Astrocyte (in vitro differentiated cells and primary cell): ENCODE data around the gene NUBPL. TPM values are rescaled to one million over a fixed set of nuclear protein-coding genes. Genes with fewer than 3 reads are reported as not detected.

ENCODE experiments used
- DNase-seq: peaks from one replicate; pipeline ENCODE4 v3.0.0-alpha.2; 2010; ENCODE audit warnings: low read depth
- FAIRE-seq: peaks from 2 replicates; lab custom pipeline; 2011; peaks lifted over from hg19 to GRCh38; lab: Jason Lieb, UNC
- H2AFZ ChIP-seq: 2 replicates; pipeline ENCODE4 v1.6.0; 2012; ENCODE audit warnings: low read depth, low read length, inconsistent platforms
- H3K27ac ChIP-seq: 2 replicates; pipeline ENCODE4 v1.5.1; 2011; ENCODE audit warnings: low read depth, low read length, inconsistent platforms
- H3K27me3 ChIP-seq: 2 replicates; pipeline ENCODE4 v1.6.0; 2011; ENCODE audit warnings: low read length, inconsistent platforms; ENCODE audit not compliant: insufficient read depth
- H3K36me3 ChIP-seq: 2 replicates; pipeline ENCODE4 v1.5.1; 2011; ENCODE audit warnings: low read length, inconsistent platforms; ENCODE audit not compliant: insufficient read depth
- H3K4me1 ChIP-seq: 2 replicates; pipeline ENCODE4 v1.5.1; 2011; ENCODE audit warnings: low read length, inconsistent platforms; ENCODE audit not compliant: insufficient read depth
- H3K4me2 ChIP-seq: 2 replicates; pipeline ENCODE4 v1.6.0; 2012; ENCODE audit warnings: low read length, inconsistent platforms
- H3K4me3 ChIP-seq: 2 replicates; pipeline ENCODE4 v1.5.1; 2011; ENCODE audit warnings: low read depth, mild to moderate bottlenecking, low read length, inconsistent platforms; ENCODE audit not compliant: insufficient read depth
- H3K79me2 ChIP-seq: 2 replicates; pipeline ENCODE4 v1.6.0; 2012; ENCODE audit warnings: mild to moderate bottlenecking, low read length, inconsistent platforms; ENCODE audit not compliant: insufficient read depth
- H3K9ac ChIP-seq: 2 replicates; pipeline ENCODE4 v1.6.0; 2012; ENCODE audit warnings: mild to moderate bottlenecking, low read length, inconsistent platforms
- H3K9me3 ChIP-seq: 2 replicates; pipeline ENCODE4 v1.5.1; 2012; ENCODE audit warnings: low read depth, mild to moderate bottlenecking, low read length, inconsistent platforms; ENCODE audit not compliant: insufficient read depth
- H4K20me1 ChIP-seq: 2 replicates; pipeline ENCODE4 v1.6.0; 2012; ENCODE audit warnings: low read length, inconsistent platforms; ENCODE audit not compliant: insufficient read depth
- H3K27ac Mint-ChIP-seq: one replicate; pipeline ENCODE4 v1.8.0; 2021; ENCODE audit warnings: mild to moderate bottlenecking, mixed read lengths; ENCODE audit not compliant: unreplicated experiment
- H3K27me3 Mint-ChIP-seq: one replicate; pipeline ENCODE4 v1.8.0; 2021; ENCODE audit warnings: low read depth, mixed read lengths; ENCODE audit not compliant: unreplicated experiment
- H3K36me3 Mint-ChIP-seq: one replicate; pipeline ENCODE4 v1.8.0; 2021; ENCODE audit warnings: low read depth, mixed read lengths; ENCODE audit not compliant: unreplicated experiment
- H3K4me1 Mint-ChIP-seq: one replicate; pipeline ENCODE4 v1.8.0; 2021; ENCODE audit warnings: low read depth, mixed read lengths; ENCODE audit not compliant: unreplicated experiment
- H3K4me3 Mint-ChIP-seq: one replicate; pipeline ENCODE4 v1.8.0; 2021; ENCODE audit warnings: mild to moderate bottlenecking, moderate library complexity, mixed read lengths; ENCODE audit not compliant: unreplicated experiment
- H3K9me3 Mint-ChIP-seq: one replicate; pipeline ENCODE4 v1.8.0; 2021; ENCODE audit warnings: mild to moderate bottlenecking, mixed read lengths; ENCODE audit not compliant: unreplicated experiment
- CTCF ChIP-seq: IDR thresholded peaks from 2 replicates; pipeline ENCODE4 v1.5.1; 2011; ENCODE audit warnings: low read depth, mild to moderate bottlenecking, inconsistent platforms, low read length, moderate library complexity; ENCODE audit not compliant: insufficient read depth
- EZH2 ChIP-seq: IDR thresholded peaks from 2 replicates; pipeline ENCODE4 v1.6.1; 2012; ENCODE audit warnings: mild to moderate bottlenecking, low read length, inconsistent platforms; ENCODE audit not compliant: insufficient read depth
- total RNA-seq: library from RNA; stranded (reverse); gene quantifications from 2 replicates; pipeline ENCODE4 v1.2.1, GENCODE V29; 2021

Gene NUBPL
- total RNA-seq, 1 donor from 2014 or later = 9.0 TPM

- FAIRE-seq = no peak
- H3K4me1 ChIP-seq = no peaks in the 10 kb centered on the region
- Mint-ChIP-seq H3K36me3 (no peaks in the 10 kb centered on the region), H3K27me3 (no peaks in the 10 kb centered on the region), H3K4me1 (no peaks in the 10 kb centered on the region), H3K27ac (no peak overlapping the region), H3K4me3 (no peak overlapping the region), H3K9me3 (no peaks in the 10 kb centered on the region)
- TF ChIP-seq EZH2 (no peak), CTCF (peak; percentile 25)
- no peaks in the 10 kb centered on the region for H3K79me2 ChIP-seq
- no peaks in the 10 kb centered on the region for H3K27me3 ChIP-seq
- no peak overlapping the region for H3K4me3 ChIP-seq
- no peaks in the 10 kb centered on the region for H3K36me3 ChIP-seq
- H4K20me1 ChIP-seq = no peaks in the 10 kb centered on the region
- no peak overlapping the region for H3K9ac ChIP-seq
- H2AFZ ChIP-seq = no peak overlapping the region
- H3K9me3 ChIP-seq = no peaks in the 10 kb centered on the region
- H3K27ac ChIP-seq = no peak overlapping the region
- H3K4me2 ChIP-seq = no peak overlapping the region
- DNase-seq = no peak
Measured at GRCh38 chr14:31543969-31544799, 17.0 kb upstream of the NUBPL start.

GRCh38 chr14:31544816-31545215 lies 16.4 kb upstream of the NUBPL start:
- H2AFZ ChIP-seq = no peak overlapping the region
- H3K27me3 ChIP-seq = no peaks in the 10 kb centered on the region
- no peak overlapping the region for H3K27ac Mint-ChIP-seq

GRCh38 chr14:31545328-31545727 lies 15.9 kb upstream of the NUBPL start:
- Mint-ChIP-seq H3K27me3 (peaks cover 2% of the 10 kb centered on the region), H3K9me3 (no peaks in the 10 kb centered on the region), H3K4me3 (no peak overlapping the region), H3K36me3 (no peaks in the 10 kb centered on the region), H3K4me1 (no peaks in the 10 kb centered on the region), H3K27ac (no peak overlapping the region)
- Histone ChIP-seq H3K9ac (no peak overlapping the region), H3K4me3 (no peak overlapping the region), H3K27me3 (no peaks in the 10 kb centered on the region), H3K36me3 (no peaks in the 10 kb centered on the region), H3K4me2 (no peak overlapping the region), H2AFZ (no peak overlapping the region), H4K20me1 (no peaks in the 10 kb centered on the region), H3K9me3 (no peaks in the 10 kb centered on the region), H3K27ac (no peak overlapping the region), H3K79me2 (no peaks in the 10 kb centered on the region), H3K4me1 (no peaks in the 10 kb centered on the region)
- FAIRE-seq (no peak), DNase-seq (no peak)
- TF ChIP-seq EZH2 = no peak
- TF ChIP-seq CTCF = no peak

More at GRCh38 chr14:31544816-31545215, 16.4 kb upstream of the NUBPL start:
- no peaks in the 10 kb centered on the region for H3K36me3 Mint-ChIP-seq
- H3K27me3 Mint-ChIP-seq = no peaks in the 10 kb centered on the region
- Histone ChIP-seq H4K20me1 (no peaks in the 10 kb centered on the region), H3K4me3 (no peak overlapping the region), H3K9me3 (no peaks in the 10 kb centered on the region), H3K27ac (no peak overlapping the region), H3K4me2 (no peak overlapping the region), H3K79me2 (no peaks in the 10 kb centered on the region), H3K4me1 (no peaks in the 10 kb centered on the region), H3K36me3 (no peaks in the 10 kb centered on the region), H3K9ac (no peak overlapping the region)
- H3K4me3 Mint-ChIP-seq = no peak overlapping the region
- TF ChIP-seq EZH2 = no peak
- FAIRE-seq (no peak), DNase-seq (no peak)
- no peaks in the 10 kb centered on the region for H3K4me1 Mint-ChIP-seq
- H3K9me3 Mint-ChIP-seq = no peaks in the 10 kb centered on the region
